HEK293T (cell line): ENCODE measurements around the gene LETMD1.

Experiments used
- ELF4 ChIP-seq: fragments of 450-650 bp; IDR thresholded peaks from 2 replicates; pipeline ENCODE4 v1.6.1; 2017; ENCODE audit warnings: antibody characterized with exemption
- NFRKB ChIP-seq: fragments of 450-650 bp; IDR thresholded peaks from 2 replicates; pipeline ENCODE4 v1.6.1; 2016; ENCODE audit warnings: mild to moderate bottlenecking, moderate library complexity
- SP1 ChIP-seq: fragments of 450-650 bp; IDR thresholded peaks from 2 replicates; pipeline ENCODE4 v1.6.1; 2017

- TF ChIP-seq ELF4 (no peak), NFRKB (no peak), SP1 (no peak)
These were observed 55.9 kb downstream of the LETMD1 start for GRCh38 chr12:51103977-51104376.
